Stimulated activated CD4-positive, alpha-beta T cell treated with anti-CD3 and anti-CD28 coated beads, Interleukin-1b, Interleukin-23, amount 100 ng/mL, for 24 hours (primary cell): Measurements from ENCODE around the gene ATF3.

ENCODE experiments used
- DNase-seq, 4 experiments: peaks; one replicate each; pipeline ENCODE4 v3.0.0-alpha.2; 2020; ENCODE audit warnings: low read depth in 4 of 4, low spot score in 1 of 4

Gene ATF3

DNA sequence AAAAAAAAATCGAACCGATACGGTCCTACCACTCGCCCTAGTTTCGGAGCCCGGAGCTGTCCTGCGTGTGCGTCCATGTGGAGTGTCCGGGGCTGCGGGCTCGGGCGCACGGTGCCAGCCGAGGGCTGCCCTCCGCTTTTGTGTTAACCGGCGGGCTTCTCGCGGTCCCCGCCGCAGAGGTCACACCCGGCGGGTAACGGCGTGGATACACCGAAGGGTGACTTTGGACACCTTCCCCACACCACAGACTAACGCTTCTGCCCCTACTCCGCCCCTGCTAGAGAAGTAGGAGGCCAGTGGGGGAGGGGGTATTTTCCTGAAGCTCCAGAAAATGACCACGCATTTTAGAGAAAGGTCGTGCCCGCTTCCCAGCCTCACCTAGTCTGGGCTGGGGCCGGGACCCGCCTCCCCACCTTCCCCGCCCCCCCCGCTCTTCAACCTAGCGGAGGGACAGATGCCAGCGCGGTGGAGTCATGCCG lies 609 bp upstream of the ATF3 start:
- no peak for DNase-seq

DNA sequence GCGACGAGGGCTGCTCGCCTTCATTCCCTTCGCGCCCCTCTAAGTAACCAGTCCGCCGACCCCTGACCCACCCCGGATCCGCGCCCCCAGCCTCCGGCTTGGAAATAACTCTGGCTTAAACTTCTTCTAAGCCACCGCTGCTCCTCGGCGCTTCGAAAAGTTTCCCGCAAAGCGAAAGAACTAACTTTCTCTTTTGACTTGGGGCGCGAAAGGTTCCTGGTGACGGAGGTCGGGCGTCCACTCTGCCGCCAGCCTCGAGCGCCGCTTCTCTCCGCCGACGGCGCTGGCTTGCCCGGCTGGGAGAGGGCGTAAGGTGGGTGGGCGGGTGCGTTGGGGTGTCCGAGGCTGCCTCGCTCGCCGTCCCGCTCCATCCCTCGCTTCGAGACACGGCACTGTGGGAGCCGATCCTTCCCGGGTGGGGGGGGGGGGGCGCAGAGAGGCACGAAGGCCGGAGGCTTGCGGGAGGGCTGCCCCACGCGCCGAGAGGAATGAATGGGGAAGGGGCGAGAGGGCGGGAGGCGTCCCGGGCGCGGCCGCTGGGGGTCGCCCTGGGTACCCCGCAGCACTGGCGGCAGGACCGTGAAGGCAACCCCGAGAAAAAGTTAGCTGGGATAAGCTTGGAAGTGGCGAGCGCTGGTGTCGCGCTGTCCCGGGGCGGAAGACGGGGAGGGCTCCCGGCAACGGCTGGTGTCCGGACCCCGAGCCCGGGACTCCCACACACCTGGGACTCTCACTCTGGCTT lies 569 bp downstream of the ATF3 start:
- peak in 3 of 4 experiments; percentile 25 to 40 (median 37) for DNase-seq

DNA sequence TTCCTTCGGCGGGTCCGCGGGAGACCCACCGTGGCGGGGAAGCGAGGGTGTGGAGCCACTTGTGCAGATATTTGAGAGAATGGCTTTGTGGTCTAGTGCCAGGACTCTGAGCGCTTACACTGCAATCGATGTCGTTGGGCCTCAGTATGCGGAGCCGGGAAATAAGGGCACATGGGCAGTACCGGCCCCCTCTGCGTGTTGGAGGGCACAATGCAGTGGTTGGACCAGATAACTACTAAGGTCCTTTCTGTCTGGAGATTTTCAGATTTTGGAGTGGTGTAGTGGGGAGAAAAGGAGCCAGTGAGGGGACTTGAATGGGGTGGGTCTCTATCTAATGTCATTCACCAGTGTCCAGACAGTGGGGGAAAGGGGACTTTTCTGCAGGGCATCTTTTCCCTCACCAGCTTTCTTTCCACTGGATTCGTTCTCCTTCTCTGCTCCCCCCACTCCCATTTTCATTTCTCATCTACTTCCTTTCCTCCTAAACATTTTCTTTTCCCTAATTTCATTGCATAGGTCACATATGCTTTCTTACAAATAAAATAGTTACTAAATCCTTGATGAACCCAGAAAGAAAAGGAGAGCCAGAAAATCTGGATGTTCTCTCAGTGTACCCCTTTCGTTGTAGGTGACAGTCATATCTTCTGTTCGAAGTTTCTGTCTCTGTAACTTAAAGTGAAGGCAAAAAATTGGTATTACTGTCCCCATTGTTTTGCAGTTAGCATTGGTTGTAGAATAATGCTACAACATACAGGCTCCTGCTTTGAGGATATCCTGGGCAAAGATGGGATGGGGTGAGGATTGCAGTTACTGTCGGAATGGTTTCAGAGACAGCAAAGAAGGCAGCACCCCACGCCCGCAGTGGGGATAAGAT lies 1.4 kb downstream of the ATF3 start:
- DNase-seq = no peak

DNA sequence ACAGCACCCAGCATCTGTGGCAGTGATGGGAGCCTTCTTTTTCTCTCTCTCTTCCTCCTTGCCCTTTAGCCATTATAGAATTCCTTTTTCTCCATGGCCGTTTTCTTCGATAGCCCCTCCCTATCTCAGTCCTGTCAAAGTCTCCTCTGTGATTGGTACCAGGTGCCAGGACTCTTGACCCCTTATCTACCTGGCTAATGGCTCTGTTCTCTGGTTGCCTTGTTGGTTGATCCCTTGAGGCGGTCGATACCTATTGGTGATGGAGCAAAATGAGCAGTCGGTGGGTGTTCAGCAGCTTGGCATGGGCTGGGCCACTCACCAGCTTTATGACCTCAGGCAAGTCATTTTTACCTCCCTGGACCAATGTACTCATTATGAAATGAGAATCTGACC lies 2.0 kb downstream of the ATF3 start:
- no peak for DNase-seq

DNA sequence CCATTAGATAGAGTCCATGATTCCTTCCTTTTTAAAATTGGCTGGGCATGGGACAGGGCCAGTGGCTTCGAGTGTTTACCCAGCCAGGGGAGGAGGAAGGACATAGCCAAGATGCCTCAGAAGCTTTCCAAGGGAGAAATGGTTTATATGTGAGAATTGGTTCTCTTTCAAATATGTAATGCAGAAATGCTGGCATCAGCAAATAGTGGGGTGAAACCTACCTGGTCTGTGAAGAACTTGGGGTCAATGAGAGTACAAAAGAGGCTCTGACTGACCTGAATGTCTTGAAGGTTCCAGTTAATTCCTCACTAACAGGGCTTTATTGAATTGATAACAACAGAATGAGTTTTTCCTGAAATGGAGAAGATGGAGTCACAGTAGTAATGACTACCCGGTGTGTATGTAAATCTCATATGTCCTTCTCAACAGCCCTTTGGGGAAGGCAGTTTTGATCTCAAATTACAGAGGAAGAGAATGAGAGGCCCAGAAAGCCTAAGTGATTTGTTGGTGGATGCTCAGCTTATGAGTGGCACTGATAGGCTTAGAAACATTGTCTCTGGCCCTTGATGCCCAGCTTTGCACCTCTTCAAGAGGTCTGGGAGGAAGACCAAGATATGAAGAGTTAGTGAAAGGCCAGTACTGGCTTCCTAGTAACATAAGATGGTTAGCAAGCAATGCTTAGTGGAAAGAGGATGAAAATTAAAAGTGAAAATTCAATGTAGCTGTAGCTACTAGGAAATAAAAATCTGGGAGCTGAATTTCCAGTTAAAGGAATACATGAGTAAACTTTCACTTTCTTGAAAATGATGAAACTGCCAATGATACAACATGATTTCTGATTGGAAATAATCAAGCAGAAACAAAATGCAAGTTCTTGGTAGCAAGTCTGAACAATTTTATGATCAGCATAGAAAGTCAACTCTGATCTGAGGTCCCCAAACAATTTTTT lies 2.7 kb downstream of the ATF3 start:
- DNase-seq = no peak

DNA sequence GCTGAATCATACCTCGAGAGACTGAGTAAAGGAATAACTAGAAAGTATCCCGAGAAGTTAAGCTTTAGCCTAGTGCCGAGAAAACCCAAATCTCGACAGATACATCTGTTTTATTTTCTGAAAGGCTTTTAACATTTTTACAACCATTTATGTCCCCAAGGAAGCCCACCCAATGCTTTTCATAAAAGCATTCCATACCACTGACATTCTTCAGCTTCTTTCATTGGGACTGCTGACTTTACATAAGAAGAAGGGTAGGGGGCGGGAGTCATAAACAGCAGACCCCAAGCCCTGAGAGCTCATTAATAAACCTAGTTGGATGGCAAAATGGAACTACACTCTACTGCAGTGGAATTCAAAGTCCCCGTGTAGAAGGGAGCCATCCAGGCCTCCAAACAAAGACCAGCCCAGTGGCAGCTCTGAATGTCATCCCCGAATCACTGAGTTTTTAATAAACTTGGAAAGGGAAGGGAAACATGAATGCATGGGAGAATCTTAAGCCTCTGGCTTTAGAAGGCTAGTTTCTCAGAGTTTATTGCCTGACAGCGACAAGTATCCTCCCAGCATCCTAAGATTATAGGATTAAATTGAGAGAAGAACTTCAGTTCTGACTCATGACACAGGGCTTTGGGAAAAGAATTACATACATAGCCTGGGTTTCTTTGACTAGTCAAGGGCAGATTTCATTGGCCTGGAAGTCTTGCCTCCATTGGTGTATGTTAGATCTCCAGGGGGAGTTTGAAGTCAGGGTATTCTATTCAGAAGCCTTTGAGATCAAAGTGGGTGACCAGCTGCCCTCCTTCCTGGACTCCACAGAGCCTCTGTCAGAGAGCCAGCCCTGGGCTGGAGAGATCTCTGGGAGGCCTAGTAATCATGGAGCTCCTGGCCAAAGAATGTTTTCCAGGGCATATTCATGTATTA lies 3.7 kb downstream of the ATF3 start:
- DNase-seq = no peak

DNA sequence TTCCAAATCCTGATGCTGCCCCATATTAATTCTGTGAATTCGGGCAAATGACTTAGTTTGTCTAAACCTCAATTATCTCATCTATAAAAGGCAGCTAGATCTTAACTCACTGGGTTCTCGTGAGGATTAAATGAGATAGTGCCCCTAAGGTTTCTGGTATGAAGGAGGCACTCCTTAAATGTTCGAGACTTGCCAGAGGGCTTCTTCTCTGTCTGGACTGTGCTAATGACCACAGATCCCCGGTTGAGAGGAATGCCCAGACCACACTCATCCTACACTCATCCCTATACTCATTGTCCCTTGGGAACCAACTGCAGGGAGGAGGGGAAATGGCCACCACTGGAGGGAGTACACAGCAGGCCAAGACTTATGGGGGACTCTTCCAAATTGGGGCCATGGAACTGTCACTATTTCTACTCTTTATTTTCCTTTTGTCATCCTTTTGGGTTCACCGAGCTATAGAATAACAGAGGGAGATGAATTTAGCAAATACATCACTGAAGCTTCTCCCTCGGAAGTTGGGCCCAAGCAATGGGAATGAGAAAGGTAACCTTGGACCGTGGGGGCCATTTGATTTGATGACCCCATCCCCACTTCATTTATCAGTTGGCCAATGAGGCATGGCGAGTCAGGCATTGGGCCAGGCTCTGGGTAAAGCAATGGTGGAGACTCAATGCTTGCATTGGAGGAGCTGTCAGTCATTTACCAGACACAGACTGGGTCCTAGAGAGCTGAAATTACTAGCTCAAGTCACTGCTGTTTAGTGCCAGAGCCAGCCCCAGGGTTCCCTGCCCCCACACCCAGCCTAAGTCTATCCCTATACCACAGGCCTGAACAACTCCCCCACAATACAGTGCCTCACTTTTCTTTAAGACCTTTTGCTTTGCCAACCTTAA lies 5.1 kb downstream of the ATF3 start:
- no peak for DNase-seq

DNA sequence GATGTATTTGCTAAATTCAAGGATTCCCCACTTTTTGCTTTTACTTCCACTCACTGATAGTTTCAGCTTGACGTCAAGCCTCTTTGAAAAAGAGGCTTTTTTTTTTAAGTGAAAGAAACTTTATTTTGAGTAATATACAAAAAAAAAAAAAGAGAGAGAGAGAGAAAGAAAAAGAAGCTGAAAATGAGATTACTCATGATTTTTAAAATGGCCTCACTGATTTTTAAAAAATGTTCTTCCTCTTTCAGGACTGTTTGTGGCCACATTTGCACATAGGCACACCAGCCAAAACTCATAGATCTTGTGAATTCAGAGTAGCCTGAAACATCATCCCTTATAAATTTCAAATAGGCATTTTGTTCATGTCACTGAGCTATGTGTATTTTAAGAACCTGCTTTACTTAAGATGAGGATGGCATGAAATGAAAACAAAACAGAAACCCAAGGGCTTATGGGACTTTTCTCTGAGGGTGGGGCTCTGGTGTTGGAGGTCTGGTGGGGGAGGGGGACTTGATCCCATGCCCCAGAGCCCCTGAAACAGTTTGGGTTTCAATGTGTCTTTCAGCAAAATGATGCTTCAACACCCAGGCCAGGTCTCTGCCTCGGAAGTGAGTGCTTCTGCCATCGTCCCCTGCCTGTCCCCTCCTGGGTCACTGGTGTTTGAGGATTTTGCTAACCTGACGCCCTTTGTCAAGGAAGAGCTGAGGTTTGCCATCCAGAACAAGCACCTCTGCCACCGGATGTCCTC lies 6.1 kb downstream of the ATF3 start:
- no peak for DNase-seq

DNA sequence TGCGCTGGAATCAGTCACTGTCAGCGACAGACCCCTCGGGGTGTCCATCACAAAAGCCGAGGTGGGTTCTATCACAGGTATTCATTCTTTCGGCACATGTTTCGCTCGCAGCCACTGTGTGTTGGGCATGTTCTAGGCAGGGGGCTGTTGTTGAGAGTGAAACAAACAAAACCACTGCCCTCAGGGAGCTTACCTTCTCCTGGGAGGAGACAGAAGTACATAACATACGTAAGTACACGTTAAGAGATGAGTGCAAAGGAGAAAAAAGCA lies 6.6 kb downstream of the ATF3 start:
- no peak for DNase-seq

DNA sequence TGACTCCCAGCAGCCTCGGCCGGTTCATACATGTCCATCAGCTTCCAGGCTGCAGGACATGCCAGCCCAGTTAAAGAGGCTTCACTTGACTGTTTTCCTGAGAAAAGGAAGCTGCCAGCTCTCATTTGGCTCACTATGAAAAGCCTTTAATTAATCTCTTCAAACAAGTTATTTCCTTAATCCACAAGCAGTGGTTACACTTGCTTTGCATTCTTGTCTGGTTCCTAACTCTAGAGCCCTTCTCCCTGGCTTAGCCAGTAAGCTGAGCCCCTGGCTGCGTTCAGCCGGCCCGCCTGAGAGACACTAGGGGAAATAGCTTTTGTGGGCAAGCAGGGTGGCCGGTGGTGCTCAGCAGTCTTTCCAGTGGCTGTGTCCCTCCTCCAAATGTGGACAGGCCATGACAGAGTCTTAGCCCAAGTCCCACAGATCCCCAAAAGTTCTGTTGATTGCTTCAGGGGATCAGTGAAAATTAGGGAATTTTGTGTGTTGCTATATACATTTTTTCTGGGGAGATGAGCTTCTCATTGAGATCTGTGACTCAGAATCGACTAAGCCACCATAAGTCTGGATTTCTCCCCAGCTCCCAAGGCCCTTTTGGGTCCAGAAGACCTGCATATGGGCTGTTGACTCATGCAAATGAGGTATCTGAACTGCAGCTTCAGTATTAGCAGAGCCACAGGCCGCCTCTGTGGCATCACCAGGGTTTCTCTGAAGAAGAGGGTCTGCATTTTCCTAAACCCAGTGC lies 10.1 kb downstream of the ATF3 start:
- no peak for DNase-seq

DNA sequence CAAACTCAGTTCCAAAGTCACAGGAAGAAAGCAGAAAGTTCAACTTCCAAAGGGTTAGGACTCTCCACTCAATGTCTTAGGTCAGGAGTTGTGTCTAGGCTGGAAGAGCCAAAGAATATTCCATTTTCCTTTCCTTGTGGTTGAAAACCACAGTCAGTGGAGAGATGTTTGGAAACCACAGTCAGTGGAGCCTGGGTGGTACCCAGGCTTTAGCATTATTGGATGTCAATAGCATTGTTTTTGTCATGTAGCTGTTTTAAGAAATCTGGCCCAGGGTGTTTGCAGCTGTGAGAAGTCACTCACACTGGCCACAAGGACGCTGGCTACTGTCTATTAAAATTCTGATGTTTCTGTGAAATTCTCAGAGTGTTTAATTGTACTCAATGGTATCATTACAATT lies 11.7 kb downstream of the ATF3 start:
- DNase-seq = no peak

DNA sequence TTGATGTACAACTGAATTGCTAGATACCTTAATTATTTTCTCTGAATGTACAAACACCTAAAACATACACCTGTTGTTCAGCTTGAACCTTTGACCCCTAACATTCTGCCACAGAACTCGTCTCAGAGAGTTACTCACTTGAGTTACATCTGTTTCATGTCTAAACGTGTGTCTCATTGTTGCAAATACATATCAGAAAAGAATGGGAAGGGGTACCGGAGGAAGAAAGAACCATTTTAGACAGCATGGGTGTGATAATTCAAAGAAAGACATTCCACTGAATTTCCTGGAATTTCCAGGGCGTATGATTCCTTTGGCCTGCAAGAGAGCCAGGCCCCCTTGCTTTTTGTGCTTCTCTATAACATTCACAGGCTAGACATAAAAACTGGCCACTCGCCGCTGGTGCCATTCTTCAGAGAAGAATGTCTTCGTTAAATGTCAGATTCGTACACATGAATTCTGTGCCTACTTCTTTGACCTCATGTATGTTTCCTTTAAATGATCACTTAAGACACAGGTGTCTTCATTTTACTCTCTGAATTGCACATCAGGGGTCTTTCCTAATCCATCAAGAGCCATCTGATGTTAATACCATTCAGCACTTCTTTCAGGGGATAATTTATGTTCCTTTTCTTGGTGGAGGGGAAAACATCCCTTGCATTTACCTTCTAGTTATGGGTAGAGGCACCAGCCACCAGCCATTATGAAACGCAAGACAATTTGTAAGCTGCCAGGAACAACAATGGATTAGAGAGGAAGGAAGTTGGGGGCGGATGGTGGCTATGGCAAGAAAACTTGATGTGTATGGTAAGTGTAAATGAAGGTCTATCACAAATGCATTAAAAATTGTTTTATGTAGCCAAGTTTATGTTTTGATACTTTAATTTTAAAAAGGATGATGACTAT lies 12.7 kb downstream of the ATF3 start:
- DNase-seq = no peak

DNA sequence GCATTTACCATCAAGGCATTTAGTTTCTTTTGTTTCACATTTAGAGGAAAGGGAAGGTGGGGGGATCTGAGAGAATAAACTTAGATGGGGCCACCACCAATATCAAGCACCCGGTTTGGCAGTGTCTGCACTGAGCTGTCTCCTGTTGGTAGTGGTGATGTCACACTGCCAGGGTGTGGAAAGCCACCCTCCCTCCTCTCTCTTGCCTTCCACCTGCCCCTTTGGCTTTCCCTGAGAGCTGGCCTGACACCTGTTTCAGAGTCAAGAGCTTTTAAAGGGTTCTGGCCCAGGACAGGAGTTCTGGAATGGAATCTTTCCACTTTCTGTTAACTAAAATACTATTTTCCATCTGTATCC lies 13.4 kb downstream of the ATF3 start:
- DNase-seq = no peak

DNA sequence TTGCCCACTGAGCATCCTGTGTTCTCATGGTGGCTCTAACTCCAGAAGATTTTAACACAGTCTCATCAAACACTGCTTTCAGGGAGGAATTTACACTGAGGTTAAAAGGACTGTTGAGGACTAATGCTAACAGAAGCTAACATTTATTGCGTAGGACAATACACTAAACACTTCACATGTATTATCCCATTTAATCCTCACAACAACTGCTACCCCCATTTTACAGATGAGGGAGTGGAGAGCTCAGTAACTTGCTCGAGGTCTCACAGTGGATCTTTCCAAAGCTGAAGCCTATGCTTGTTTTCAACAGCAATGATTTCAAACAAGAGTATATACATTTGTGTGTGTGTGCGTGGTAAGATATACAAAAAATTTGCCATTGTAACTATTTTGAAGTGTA lies 13.9 kb downstream of the ATF3 start:
- no peak for DNase-seq

DNA sequence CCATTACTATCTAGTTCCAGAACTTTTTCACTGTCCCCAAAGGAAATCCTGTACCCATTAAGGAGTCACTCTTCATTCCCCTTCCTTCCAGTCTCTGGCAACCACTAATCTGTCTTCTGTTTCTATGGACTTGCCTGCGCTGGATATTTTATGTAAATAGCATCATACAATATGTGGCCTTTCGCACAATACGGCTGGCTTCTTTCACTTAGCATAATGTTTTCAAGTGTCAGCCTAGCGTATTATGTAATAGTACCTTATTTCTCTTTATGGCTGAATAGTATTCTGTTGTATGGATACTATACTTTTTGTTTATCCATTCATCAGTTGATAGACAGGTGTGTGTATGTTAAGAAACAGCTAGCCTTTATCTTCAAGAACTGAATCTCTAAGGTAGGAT lies 14.3 kb downstream of the ATF3 start:
- no peak for DNase-seq

DNA sequence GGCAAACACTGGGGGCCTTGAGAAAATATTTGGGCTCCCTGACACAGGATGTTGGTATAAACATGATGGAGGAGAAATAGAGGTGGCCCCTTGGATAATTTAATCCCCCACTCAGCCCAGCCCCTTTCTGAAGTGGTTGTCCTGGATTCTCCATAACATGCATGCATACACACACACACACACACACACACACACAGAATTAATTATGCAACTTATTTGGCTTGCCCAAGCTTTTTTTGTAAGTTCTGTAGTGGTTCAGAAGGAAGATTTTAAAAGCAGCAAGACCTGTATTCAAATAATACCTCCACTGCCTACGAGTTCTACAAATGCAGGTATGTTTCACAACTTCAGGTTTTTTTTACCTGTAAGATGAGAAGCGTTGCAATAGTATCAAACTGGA lies 15.0 kb downstream of the ATF3 start:
- DNase-seq = no peak

DNA sequence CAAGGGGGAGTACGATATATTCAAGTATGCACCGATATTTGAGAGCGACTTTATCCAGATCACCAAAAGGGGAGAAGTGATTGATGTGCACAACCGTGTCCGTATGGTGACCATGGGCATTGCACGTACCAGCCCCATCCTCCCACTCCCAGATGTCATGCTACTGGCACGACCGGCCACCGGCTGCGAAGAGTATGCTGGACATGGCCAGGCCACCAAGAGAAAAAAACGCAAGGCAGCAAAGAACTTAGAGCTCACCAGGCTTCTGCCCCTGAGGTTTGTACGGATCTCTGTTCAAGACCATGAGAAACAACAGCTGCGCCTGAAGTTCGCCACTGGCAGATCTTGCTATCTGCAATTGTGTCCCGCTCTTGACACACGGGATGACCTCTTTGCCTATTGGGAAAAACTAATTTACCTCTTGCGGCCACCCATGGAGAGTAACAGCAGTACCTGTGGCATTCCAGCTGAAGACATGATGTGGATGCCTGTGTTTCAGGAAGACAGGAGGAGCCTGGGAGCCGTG lies 16.5 kb downstream of the ATF3 start:
- no peak for DNase-seq
